Erythroblast (primary cell): Measurements from ENCODE around the gene SRF.

Experiments
- GATA1 ChIP-seq: IDR thresholded peaks from 2 replicates; pipeline ENCODE4 v1.6.1; 2011; ENCODE audit warnings: low read depth, mild to moderate bottlenecking, control low read depth, low read length, moderate library complexity
- POLR2A ChIP-seq: IDR thresholded peaks from 2 replicates; pipeline ENCODE4 v1.6.1; 2011; ENCODE audit warnings: mild to moderate bottlenecking, low read length

- TF ChIP-seq POLR2A, result no peak
- no peak for TF ChIP-seq GATA1
Observed at GRCh38 chr6:43159599-43159998, 11.5 kb upstream of the SRF start.
